Measurements from ENCODE around the gene SERP2.

The SERP2 gene

DNA sequence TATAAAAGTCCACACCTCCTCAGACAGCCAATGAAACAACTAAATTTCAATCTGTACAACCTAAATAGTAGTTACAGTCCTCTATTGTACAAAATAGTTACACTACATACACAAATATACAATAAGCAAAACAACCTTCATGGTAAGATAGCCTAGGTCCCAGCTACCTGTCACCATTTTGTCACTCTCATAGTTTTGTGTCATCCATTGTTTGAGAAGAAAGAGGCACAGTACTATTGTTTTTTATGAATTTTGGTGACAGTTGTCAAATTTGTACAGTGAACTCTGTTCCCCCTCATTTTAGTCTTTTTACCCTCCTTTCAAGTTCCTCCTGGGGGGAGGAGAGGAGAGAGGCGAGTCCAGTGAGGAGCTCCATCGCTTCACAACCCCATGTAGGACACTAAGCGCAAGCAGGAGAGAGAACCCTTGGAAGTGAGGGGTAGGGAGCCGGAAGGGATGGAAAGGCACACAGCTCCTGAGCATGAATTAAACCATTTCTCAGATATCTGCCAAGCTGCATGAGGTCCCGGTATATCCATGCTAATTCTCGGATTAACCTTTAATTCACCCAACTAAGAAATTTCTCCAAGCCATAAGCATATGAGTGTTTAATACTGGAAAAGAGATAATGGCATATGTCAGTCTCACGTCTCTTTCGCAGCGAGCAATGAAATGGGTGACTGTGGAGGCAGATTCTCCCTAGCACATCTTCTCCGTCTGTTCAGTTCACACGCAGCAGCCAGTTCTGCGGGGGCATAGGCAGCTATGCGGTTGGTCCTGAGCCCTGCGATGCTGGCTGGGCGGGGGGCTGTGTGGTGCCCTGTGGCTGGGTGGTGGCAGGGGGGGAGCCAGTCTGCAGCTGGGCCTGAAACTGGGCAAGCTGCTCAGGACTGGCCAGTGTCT, 60.5 kb downstream of the SERP2 start:
- DNase-seq: peak in 32 of 58 donors; percentile 10 to 63 (median 34)

DNA sequence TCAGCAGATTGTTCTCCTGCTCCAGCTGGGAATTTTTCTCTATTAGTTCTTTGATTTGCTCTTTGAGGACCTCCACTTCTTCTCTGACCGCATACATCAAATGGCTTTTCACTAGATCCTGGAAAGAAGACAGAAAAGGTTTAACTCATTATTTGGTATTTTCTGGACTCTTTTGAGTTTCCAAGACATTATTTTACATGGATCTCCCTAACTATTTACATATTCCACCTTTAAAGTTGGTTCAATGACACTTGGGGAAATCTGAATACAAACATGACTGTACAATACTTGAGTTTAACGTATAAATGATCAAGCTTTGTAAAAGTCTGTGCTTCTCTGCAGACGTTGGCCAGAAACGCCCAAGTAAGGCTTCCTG, 61.1 kb downstream of the SERP2 start:
- DNase-seq: no peak

DNA sequence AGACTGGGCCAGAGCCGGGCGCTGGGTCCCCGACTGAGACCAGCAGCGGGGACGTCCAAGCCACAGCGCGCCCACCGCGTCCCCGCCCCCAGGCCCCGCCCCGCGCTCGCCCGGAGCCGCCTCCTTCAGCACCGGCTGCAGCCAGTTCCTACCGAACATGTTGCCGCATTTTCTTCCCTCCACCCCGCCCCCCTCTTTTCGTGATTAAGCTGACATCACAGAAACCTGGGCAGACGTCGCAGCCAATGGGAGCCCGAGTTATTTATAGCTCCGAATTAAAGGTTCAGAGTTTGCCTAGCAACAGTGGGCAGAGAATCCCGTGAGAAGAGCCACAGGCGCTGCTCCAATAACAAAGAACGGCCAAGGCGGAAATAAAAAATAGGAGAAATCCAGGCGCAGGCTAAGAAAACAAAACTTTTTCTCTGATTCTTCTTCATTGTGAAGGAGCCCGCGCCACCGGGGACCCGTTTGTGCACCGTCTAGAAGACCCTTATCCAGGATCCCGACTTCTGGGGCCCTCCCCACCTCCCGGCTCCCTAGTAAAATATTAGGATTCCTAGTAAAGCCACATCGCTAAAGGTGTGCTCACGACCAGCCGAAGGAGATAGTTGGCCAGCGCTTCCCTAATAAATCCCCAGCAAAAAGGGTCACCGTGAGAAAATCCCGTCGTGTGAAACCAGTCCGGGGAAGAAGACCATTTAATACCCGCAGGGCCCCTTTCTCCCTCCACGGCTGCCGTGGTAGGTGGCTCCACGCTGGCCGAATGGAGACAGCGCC, 61.7 kb downstream of the SERP2 start:
- peak; percentile 56 to 97 (median 92) for DNase-seq

DNA sequence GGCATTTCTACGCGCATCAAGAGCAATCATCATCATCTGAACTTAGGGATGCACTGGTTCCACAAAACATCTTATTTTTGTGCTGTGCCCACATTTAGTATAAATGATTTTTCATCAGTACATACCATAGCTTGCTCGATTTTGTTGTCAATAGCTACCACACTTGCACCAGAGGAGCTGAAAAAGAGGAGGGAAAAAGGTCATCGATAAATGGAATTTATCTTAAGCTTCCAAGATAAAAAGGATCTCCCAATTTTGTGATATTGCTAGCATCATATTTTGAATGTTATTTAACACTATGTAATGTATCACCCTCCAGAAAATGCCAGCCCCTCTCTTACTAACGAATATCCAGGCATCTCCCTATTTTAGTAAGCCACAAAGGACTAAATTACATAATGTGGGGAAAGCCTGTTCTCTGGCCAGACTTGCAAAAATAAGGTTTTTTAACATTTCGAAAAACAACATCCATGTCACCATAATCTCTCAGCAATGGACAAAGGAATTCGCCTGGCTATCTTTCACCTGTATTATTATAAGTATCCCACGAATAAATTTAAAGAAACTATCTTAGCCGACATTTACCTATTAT, 62.4 kb downstream of the SERP2 start:
- no peak for DNase-seq

DNA sequence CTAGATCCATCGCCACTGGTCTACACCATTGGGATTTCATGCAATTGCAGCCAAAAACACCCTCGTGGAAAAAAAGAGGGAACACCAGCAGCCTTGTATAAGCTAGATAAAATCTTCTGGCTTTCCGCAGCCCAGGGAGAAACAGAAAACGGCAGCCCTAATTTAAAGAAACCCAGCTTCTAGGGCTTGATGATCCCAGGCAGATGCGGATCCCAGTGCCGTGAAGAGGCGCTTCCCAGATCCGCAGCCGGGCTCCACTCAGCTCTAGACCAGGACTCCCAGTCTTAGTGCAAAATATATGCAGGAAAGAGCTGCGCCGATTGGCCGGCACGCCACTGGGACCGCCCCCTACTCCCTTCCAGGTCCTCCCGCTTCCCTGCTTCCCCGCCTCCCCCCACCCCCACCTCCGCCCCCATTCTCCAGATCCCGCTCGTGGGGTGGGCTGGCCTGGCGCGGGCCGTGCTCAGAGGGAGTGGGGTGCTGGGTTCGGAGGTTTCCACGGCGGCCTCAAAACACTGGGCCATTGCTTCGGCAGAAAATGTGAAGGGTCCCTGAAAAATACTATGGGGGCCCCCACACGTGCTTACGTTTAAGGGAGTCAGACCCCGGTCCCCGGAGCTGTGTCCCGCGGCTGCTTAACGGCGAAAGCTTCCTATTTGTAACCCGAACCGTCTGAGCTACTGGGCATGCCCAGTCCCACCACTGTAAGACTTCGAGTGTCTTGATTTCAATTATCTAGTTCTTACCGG, 63.1 kb downstream of the SERP2 start:
- DNase-seq: peak; percentile 64 to 98 (median 95)

DNA sequence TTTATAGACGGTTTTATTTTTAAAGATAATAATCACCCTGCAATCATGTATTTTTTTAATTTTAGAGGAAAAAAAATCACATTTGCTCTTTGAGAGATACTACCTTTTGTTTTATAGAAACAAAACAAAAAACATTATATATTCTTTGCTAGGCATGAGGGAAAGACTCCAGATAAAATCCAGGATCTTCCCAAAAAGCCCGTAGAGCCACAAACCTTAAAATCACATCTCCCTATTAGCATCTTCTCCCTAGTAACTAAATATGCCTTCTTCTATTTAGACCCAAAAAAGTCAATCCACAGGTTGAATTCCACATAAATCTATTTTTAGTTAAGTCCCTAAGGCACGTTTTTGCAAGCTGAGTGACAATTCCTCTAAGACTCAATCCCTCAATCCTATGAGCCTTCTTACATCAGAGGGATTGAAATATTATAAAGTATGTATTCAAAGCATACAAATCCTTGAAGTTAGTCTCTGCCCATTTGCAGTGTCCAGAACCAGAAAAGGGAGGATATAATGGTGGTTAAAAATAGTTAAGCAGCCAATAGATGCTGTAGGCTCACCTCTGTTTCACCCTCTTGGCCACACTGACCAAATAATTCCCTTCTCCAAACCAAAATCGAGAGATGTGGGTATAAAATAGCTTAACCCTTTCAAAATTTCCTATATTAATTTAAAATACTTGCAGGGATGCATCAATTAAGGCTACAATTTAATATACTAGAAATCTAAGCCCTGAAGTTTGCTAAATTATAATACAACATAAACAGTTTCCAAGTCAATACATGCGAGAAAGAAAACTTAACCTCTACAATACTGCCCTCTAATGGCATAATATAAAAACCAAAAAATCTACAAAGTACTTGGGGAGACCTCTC, 64.0 kb downstream of the SERP2 start:
- peak in 1 of 58 donors; percentile 28 for DNase-seq

DNA sequence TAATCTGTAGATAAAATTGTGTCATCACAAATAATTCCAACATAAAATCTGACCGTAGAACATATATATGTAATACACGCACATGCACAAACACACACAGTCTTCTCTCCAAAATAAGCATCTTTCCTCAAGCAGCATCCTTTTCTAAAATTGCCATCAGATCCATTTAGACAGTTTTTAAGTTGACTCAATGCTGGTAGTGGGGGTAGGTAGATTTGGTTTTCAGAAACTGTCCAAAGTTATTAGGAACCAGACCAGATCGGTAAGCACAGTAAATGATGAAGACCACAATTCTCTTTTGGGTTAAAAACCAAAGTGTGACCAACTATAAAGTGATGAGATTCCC, 64.6 kb downstream of the SERP2 start:
- no peak for DNase-seq

DNA sequence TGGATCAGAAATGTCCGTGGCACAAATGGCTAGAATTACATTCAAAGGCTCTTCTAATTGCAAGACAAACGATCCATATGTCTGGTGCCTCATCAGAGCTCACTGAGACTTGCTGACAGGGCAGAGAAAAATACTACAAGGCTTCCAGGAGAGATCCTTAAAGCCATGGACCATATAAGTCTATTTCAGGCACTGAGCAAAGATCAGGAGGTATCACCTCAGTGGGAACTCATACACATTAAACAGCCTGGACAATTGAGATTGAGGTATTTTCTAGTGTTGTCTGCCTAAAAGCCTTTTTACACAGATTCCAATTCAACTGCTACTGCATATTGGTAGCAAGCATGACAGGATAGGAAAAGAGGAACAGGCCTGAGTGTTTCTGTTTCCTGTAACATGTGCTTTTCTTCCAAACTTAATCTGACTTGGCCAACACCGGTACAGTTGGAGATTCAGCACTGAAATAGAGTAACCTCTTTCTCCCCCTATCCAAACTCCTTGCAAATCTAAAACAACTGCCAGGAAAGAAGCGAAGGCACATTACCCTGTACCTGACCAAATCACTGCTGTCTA, 65.9 kb downstream of the SERP2 start:
- no peak for DNase-seq

DNA sequence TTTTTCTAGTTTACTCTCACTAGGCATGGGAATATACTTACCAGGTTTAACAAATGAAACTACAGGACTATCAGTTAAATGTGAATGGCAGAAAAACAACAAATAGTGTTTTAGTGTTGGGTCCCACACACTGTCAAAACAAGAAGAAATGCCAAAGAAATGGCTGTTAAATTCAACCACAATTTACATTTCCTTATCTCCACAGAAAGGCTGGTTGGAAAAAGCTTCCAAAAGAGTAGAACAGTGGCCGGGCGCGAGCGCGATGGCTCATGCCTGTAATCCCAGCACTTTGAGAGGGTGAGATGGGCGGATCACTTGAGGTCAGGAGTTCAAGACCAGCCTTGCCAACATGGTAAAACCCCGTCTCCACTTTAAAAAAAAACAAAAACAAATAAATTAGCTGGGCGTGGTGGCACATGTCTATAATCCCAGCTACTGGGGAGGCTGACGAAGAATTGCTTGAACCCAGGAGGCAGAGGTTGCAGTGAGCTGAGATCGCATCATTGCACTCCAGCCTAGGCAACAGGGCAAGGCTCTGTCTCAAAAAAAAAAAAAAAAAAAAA, 66.5 kb downstream of the SERP2 start:
- DNase-seq: no peak
